GM19043 (cell line): ENCODE results near the gene SMOC2.

Source experiments
- ATAC-seq: cut with Tn5 transposase; IDR thresholded peaks from one replicate; pipeline ENCODE4 v1.9.1; 2021; ENCODE audit warnings: low read depth; ENCODE audit not compliant: unreplicated experiment

The SMOC2 gene

GRCh38 chr6:168473197-168473596 is 32.2 kb downstream of the SMOC2 start:
- ATAC-seq: no peak

GRCh38 chr6:168475188-168476013 is 34.4 kb downstream of the SMOC2 start:
- ATAC-seq: no peak

GRCh38 chr6:168479421-168479820 is 38.4 kb downstream of the SMOC2 start:
- ATAC-seq: no peak

- no peak for ATAC-seq
These were observed 39.5 kb downstream of the SMOC2 start for GRCh38 chr6:168480481-168480880.

GRCh38 chr6:168485818-168486217 is 44.8 kb downstream of the SMOC2 start:
- no peak for ATAC-seq

GRCh38 chr6:168490757-168491156 is 49.8 kb downstream of the SMOC2 start:
- ATAC-seq: no peak

- no peak for ATAC-seq
These were observed 53.0 kb downstream of the SMOC2 start for GRCh38 chr6:168493976-168494375.

- ATAC-seq: no peak
These were observed 53.7 kb downstream of the SMOC2 start for GRCh38 chr6:168494726-168495125.

GRCh38 chr6:168495133-168495532 is 54.1 kb downstream of the SMOC2 start:
- no peak for ATAC-seq

- no peak for ATAC-seq
These were observed 54.7 kb downstream of the SMOC2 start for GRCh38 chr6:168495636-168496035.

GRCh38 chr6:168496139-168496996 is 55.4 kb downstream of the SMOC2 start:
- no peak for ATAC-seq

GRCh38 chr6:168496997-168497331 is 56.0 kb downstream of the SMOC2 start:
- ATAC-seq: no peak

GRCh38 chr6:168497381-168497780 is 56.4 kb downstream of the SMOC2 start:
- no peak for ATAC-seq

GRCh38 chr6:168498161-168498843 is 57.3 kb downstream of the SMOC2 start:
- ATAC-seq: no peak

GRCh38 chr6:168499045-168499650 is 58.2 kb downstream of the SMOC2 start:
- no peak for ATAC-seq

GRCh38 chr6:168500519-168500918 is 59.5 kb downstream of the SMOC2 start:
- ATAC-seq: no peak

- ATAC-seq: no peak
These were observed 60.6 kb downstream of the SMOC2 start for GRCh38 chr6:168501561-168501960.

GRCh38 chr6:168504366-168504765 is 63.4 kb downstream of the SMOC2 start:
- no peak for ATAC-seq

GRCh38 chr6:168506460-168506859 is 65.5 kb downstream of the SMOC2 start:
- no peak for ATAC-seq

GRCh38 chr6:168507297-168507696 is 66.3 kb downstream of the SMOC2 start:
- no peak for ATAC-seq

GRCh38 chr6:168507730-168508129 is 66.7 kb downstream of the SMOC2 start:
- ATAC-seq: no peak
